Dendritic cell treated with granulocyte-macrophage colony-stimulating factor and Interleukin-4, amounts not matched to agents 40 ng/mL and 50 ng/mL, for 4 days (primary cell): ENCODE data around the gene SP5.
"Not testable (repeated sequence)": the region's sequence is repeated elsewhere in the genome, so short reads cannot be mapped to it uniquely, and the experiment has no call there.

Experiments used
- H3K27ac Mint-ChIP-seq: one replicate; pipeline ENCODE4 v1.8.0; 2022; ENCODE audit warnings: mild to moderate bottlenecking, mixed read lengths
- H3K27me3 Mint-ChIP-seq: one replicate; pipeline ENCODE4 v1.8.0; 2022; ENCODE audit warnings: mild to moderate bottlenecking, mixed read lengths
- H3K36me3 Mint-ChIP-seq: one replicate; pipeline ENCODE4 v1.8.0; 2022; ENCODE audit warnings: low read depth, mixed read lengths
- H3K4me1 Mint-ChIP-seq: one replicate; pipeline ENCODE4 v1.8.0; 2022; ENCODE audit warnings: low read depth, mixed read lengths
- H3K4me3 Mint-ChIP-seq: one replicate; pipeline ENCODE4 v1.8.0; 2022; ENCODE audit warnings: mild to moderate bottlenecking, moderate library complexity, mixed read lengths
- H3K9me3 Mint-ChIP-seq: one replicate; pipeline ENCODE4 v1.8.0; 2022; ENCODE audit warnings: mixed read lengths
- intact Hi-C: fragments of 100-400 bp; cut with micrococcal nuclease; formaldehyde crosslinking; loops from one replicate; pipeline ENCODE4 v1.15.0; 2022

SP5 gene

GRCh38 chr2:170715932-170716777 is 1.0 kb downstream of the SP5 start:
- Mint-ChIP-seq H3K4me3 (peak overlapping the region; percentile 78), H3K36me3 (no peaks in the 10 kb centered on the region), H3K27ac (no peak overlapping the region), H3K9me3 (no peaks in the 10 kb centered on the region), H3K4me1 (peaks cover 36% of the 10 kb centered on the region), H3K27me3 (peaks cover 83% of the 10 kb centered on the region)
- intact Hi-C loops = loop anchor here (1.0 to 10.0 kb wide), 2 partner anchors 100 to 351 kb away; partner anchors contain the start of gene GAD1

DNA sequence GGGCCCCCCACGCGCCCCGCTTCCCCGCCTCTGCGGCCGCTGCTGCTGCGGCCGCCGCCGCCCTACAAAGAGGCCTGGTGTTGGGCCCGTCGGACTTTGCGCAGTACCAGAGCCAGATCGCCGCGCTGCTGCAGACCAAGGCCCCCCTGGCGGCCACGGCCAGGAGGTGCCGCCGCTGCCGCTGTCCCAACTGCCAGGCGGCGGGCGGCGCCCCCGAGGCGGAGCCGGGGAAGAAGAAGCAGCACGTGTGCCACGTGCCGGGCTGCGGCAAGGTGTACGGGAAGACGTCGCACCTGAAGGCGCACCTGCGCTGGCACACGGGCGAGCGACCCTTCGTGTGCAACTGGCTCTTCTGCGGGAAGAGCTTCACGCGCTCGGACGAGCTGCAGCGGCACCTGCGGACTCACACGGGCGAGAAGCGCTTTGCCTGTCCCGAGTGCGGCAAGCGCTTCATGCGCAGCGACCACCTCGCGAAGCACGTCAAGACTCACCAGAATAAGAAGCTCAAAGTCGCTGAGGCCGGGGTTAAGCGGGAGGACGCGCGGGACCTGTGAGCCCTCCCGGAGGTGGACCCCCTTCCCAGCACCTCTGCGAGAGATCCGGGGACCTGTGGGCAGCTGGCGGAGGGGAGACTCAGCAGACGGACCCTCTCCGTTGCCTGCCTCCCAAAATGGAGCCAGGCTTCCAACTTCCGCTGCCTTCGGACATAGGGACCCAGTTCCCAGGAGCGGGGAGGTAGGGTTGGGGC is 1.9 kb downstream of the SP5 start:
- no peaks in the 10 kb centered on the region for H3K9me3 Mint-ChIP-seq
- no peaks in the 10 kb centered on the region for H3K36me3 Mint-ChIP-seq
- no peak overlapping the region for H3K27ac Mint-ChIP-seq
- intact Hi-C loops = loop anchor here (10.0 kb wide), 1 partner anchor 352 kb away; no protein-coding TSS in a partner anchor
- H3K27me3 Mint-ChIP-seq = peaks cover 81% of the 10 kb centered on the region
- H3K4me3 Mint-ChIP-seq = peak overlapping the region; percentile 67
- H3K4me1 Mint-ChIP-seq = peaks cover 36% of the 10 kb centered on the region

- intact Hi-C loops = loop anchor here (10.0 kb wide), 1 partner anchor 353 kb away; no protein-coding TSS in a partner anchor
- Mint-ChIP-seq H3K4me1 (peaks cover 36% of the 10 kb centered on the region), H3K27me3 (peaks cover 78% of the 10 kb centered on the region), H3K36me3 (no peaks in the 10 kb centered on the region), H3K27ac (no peak overlapping the region), H3K4me3 (no peak overlapping the region), H3K9me3 (no peaks in the 10 kb centered on the region)
Observed at GRCh38 chr2:170717599-170717963, 2.4 kb downstream of the SP5 start.

- intact Hi-C loops = loop anchor here (10.0 kb wide), 1 partner anchor 353 kb away; no protein-coding TSS in a partner anchor
- peaks cover 77% of the 10 kb centered on the region for H3K27me3 Mint-ChIP-seq
- H3K27ac Mint-ChIP-seq = no peak overlapping the region
- H3K4me1 Mint-ChIP-seq = peaks cover 34% of the 10 kb centered on the region
- no peak overlapping the region for H3K4me3 Mint-ChIP-seq
- H3K9me3 Mint-ChIP-seq = no peaks in the 10 kb centered on the region
- no peaks in the 10 kb centered on the region for H3K36me3 Mint-ChIP-seq
Observed at GRCh38 chr2:170717991-170718589, 3.0 kb downstream of the SP5 start.

DNA sequence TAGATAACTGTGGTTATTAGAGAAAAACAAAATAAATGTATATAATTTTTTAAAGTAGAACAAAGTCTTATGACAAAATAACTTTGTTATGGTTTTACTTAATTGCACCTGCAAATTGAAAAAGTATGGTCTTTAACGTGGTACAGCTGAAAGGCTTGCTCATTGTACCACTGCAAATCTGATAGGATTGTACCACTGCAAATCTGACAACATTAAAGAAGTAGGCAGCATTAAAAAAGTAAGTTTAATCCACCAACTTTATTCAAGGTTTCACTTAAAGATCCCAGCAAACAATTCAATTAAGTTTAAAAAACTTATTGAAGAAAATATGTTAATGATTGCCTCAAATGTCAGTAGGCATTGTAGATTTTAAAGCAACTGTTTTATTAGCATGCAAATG is 4.7 kb downstream of the SP5 start:
- Mint-ChIP-seq H3K27ac (no peak overlapping the region), H3K4me1 (peaks cover 24% of the 10 kb centered on the region), H3K9me3 (no peaks in the 10 kb centered on the region), H3K27me3 (peaks cover 73% of the 10 kb centered on the region), H3K36me3 (no peaks in the 10 kb centered on the region), H3K4me3 (no peak overlapping the region)
- intact Hi-C loops = loop anchor here (10.0 kb wide), 1 partner anchor 355 kb away; no protein-coding TSS in a partner anchor

- peaks cover 70% of the 10 kb centered on the region for H3K27me3 Mint-ChIP-seq
- H3K4me3 Mint-ChIP-seq = no peak overlapping the region
- H3K4me1 Mint-ChIP-seq = peaks cover 12% of the 10 kb centered on the region
- intact Hi-C loops = no loop called here
- H3K36me3 Mint-ChIP-seq = no peaks in the 10 kb centered on the region
- H3K9me3 Mint-ChIP-seq = no peaks in the 10 kb centered on the region
- H3K27ac Mint-ChIP-seq = no peak overlapping the region
Observed at GRCh38 chr2:170721678-170722077, 6.5 kb downstream of the SP5 start.

- Mint-ChIP-seq H3K36me3 (no peaks in the 10 kb centered on the region), H3K9me3 (no peaks in the 10 kb centered on the region), H3K4me3 (no peak overlapping the region), H3K27ac (no peak overlapping the region), H3K27me3 (peaks cover 66% of the 10 kb centered on the region), H3K4me1 (peaks cover 8% of the 10 kb centered on the region)
- intact Hi-C loops = no loop called here
Observed at GRCh38 chr2:170722301-170722700, 7.2 kb downstream of the SP5 start.

DNA sequence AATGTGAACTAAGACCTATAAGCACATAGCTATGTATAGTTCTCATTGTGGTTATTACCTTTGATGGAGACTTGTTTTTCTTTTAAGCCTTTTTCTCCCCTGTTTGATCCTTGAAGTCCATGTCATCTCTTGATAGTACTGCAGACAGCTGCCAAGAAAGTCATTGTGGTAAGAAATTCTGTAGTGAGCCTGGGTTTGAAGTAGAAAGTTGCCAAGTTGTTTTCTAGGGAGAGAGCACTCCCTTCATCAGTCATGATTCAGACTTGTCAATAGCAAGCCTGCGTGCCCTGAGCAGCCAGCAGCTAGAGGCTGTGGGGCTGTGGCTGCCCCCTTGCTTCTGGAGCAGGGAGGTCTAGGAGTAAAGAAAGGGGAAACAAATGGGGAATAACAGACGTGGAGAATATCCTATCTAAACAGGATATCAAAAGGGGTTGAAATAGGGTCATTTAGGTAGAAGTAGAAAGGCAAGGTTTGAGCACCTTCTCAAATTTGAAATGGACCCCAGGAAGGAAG is 8.4 kb downstream of the SP5 start:
- Mint-ChIP-seq H3K4me1 (no peaks in the 10 kb centered on the region), H3K9me3 (no peaks in the 10 kb centered on the region), H3K36me3 (no peaks in the 10 kb centered on the region), H3K27me3 (peaks cover 62% of the 10 kb centered on the region), H3K4me3 (no peak overlapping the region), H3K27ac (no peak overlapping the region)
- intact Hi-C loops = no loop called here

DNA sequence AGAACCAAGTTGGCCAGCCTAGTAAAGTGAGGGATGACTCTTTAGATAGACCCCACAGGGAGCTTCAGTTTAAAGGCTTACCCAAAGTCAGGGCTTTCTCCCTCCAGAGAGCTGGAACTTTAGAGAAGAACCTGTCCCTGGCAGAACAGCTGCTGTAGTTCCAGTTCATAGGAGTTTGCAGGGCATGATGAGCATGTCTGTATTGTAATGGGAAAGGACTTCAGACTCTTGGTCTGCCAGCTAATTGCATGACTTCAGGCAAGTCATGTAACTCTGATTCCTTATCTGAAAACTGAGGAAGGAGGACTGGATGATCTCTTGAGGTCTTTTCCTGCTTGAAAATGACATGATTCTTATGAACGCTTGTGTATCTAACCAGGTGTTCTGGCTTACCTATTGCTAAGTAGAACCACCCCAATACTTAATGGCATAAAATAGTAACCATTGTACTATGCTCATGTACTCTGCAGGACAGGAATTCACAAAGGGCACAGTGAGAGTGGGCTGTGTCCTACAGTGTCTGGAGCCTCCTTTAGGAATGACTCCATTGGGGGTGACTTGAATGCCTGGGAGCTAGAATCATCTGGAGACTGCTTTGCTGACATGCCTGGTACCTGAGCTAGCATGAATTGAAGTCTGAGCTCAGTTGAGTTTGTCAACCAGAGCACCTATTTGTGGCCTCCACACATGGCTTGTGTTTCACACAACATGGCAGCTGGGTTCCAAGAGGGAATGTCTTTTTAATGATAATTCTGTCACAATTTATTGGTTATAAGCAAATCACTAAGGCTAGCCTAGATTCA is 18.9 kb downstream of the SP5 start:
- H3K9me3 Mint-ChIP-seq = no peaks in the 10 kb centered on the region
- peaks cover 14% of the 10 kb centered on the region for H3K4me1 Mint-ChIP-seq
- peaks cover 29% of the 10 kb centered on the region for H3K27me3 Mint-ChIP-seq
- H3K4me3 Mint-ChIP-seq = no peak overlapping the region
- H3K27ac Mint-ChIP-seq = no peak overlapping the region
- intact Hi-C loops = no loop called here
- H3K36me3 Mint-ChIP-seq = no peaks in the 10 kb centered on the region

- H3K9me3 Mint-ChIP-seq, H3K4me3 Mint-ChIP-seq, H3K27ac Mint-ChIP-seq, H3K36me3 Mint-ChIP-seq, intact Hi-C loops: not testable (repeated sequence)
- peaks cover 14% of the 10 kb centered on the region for H3K4me1 Mint-ChIP-seq
- peaks cover 26% of the 10 kb centered on the region for H3K27me3 Mint-ChIP-seq
Observed at GRCh38 chr2:170734601-170735000, 19.5 kb downstream of the SP5 start.

DNA sequence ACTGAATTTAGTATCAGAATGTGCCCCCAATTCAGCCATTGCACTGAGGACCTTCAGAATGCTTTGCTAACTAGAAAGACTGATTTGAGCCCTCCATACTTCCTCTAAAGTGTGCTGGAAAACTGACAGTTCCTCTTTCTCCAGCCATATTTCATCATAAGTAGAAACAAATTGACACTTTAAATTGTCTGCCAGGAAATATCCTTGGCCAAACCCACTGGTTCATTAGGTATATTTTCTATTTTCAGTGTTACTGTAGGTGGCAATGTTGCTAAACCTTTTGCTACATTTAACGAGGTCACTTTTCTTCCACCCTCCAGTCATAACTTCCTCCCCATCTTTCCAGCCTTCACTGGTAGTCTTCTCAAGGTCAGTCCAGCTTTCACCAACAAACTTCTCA is 21.5 kb downstream of the SP5 start:
- H3K9me3 Mint-ChIP-seq = no peaks in the 10 kb centered on the region
- intact Hi-C loops = no loop called here
- no peak overlapping the region for H3K27ac Mint-ChIP-seq
- H3K4me3 Mint-ChIP-seq = no peak overlapping the region
- peaks cover 11% of the 10 kb centered on the region for H3K27me3 Mint-ChIP-seq
- H3K4me1 Mint-ChIP-seq = peaks cover 14% of the 10 kb centered on the region
- H3K36me3 Mint-ChIP-seq = no peaks in the 10 kb centered on the region

- H3K36me3 Mint-ChIP-seq = no peaks in the 10 kb centered on the region
- H3K27ac Mint-ChIP-seq = no peak overlapping the region
- intact Hi-C loops = no loop called here
- H3K27me3 Mint-ChIP-seq = peaks cover 8% of the 10 kb centered on the region
- no peak overlapping the region for H3K4me3 Mint-ChIP-seq
- H3K9me3 Mint-ChIP-seq = no peaks in the 10 kb centered on the region
- peaks cover 14% of the 10 kb centered on the region for H3K4me1 Mint-ChIP-seq
Observed at GRCh38 chr2:170737406-170737805, 22.3 kb downstream of the SP5 start.

DNA sequence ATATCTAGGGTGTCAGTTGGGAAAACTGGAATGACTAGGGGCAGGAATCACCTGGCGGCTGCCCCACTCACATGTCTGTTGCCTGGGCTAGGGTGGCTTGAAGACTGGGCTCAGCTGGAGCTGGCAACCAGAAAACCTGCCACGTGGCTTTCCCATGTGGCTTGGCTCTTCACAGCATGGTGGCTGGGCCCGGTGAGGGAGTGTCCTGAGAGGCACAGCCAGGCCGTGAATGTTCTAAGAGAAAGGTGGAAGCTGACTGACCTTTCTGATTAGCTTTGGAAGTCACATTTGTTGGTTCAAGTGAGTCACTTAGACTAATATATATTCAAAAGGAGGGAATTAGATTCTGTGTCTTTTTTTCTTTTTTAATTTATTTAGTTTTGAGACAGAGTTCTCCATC is 22.7 kb downstream of the SP5 start:
- no peak overlapping the region for H3K27ac Mint-ChIP-seq
- H3K27me3 Mint-ChIP-seq = peaks cover 5% of the 10 kb centered on the region
- intact Hi-C loops = no loop called here
- no peaks in the 10 kb centered on the region for H3K36me3 Mint-ChIP-seq
- H3K9me3 Mint-ChIP-seq = no peaks in the 10 kb centered on the region
- no peak overlapping the region for H3K4me3 Mint-ChIP-seq
- peaks cover 14% of the 10 kb centered on the region for H3K4me1 Mint-ChIP-seq
